Measurements from ENCODE around the gene RBBP5.

RBBP5 gene

GRCh38 chr1:205057808-205058575 is 63.8 kb downstream of the RBBP5 start:
- no peak overlapping the region for H3K4me3 ChIP-seq (ENCODE audit: control insufficient read depth, low read depth, low read length)
- DNase-seq (ENCODE audit: low read depth), result no peak
- no peak for TF ChIP-seq CTCF (conservative IDR thresholded peaks at IDR 0.05; ENCODE audit: control insufficient read depth, insufficient read depth, low read depth, low read length)

GRCh38 chr1:205056956-205057568 is 64.7 kb downstream of the RBBP5 start:
- no peak for TF ChIP-seq CTCF (conservative IDR thresholded peaks at IDR 0.05; ENCODE audit: control insufficient read depth, insufficient read depth, low read depth, low read length)
- no peak for DNase-seq (ENCODE audit: low read depth)
- no peak overlapping the region for H3K4me3 ChIP-seq (ENCODE audit: control insufficient read depth, low read depth, low read length)

- no peak overlapping the region for H3K4me3 ChIP-seq (ENCODE audit: control insufficient read depth, low read depth, low read length)
- no peak for DNase-seq (ENCODE audit: low read depth)
- TF ChIP-seq CTCF (conservative IDR thresholded peaks at IDR 0.05; ENCODE audit: control insufficient read depth, insufficient read depth, low read depth, low read length), result no peak
These were observed 65.6 kb downstream of the RBBP5 start for GRCh38 chr1:205056188-205056611.

GRCh38 chr1:205054013-205054412 is 67.8 kb downstream of the RBBP5 start:
- no peak overlapping the region for H3K4me3 ChIP-seq (ENCODE audit: control insufficient read depth, low read depth, low read length)
- TF ChIP-seq CTCF (conservative IDR thresholded peaks at IDR 0.05; ENCODE audit: control insufficient read depth, insufficient read depth, low read depth, low read length), result no peak
- no peak for DNase-seq (ENCODE audit: low read depth)

GRCh38 chr1:205053296-205053695 is 68.5 kb downstream of the RBBP5 start:
- TF ChIP-seq CTCF (conservative IDR thresholded peaks at IDR 0.05; ENCODE audit: control insufficient read depth, insufficient read depth, low read depth, low read length), result no peak
- H3K4me3 ChIP-seq (ENCODE audit: control insufficient read depth, low read depth, low read length), result no peak overlapping the region
- DNase-seq (ENCODE audit: low read depth), result no peak

GRCh38 chr1:205052690-205053089 is 69.1 kb downstream of the RBBP5 start:
- TF ChIP-seq CTCF (conservative IDR thresholded peaks at IDR 0.05; ENCODE audit: control insufficient read depth, insufficient read depth, low read depth, low read length), result no peak
- no peak for DNase-seq (ENCODE audit: low read depth)
- H3K4me3 ChIP-seq (ENCODE audit: control insufficient read depth, low read depth, low read length), result no peak overlapping the region
